Stomach (tissue), 9 donors: ENCODE measurements around the gene AZIN2. TPM values are rescaled to one million over a fixed set of nuclear protein-coding genes. Genes with fewer than 3 reads are reported as not detected.

Source experiments
- DNase-seq, 2 donors: peaks; one replicate each; pipeline versions ENCODE4 v3.0.0 to v3.0.0-alpha.2; 2013 to 2019
- H3K27ac ChIP-seq, 5 donors: fragments of 200-600 bp in 4 of 5; sonication (generic) in 4 of 5; one replicate each; pipeline ENCODE4 v1.5.1; 2013 to 2019; ENCODE audit warnings: mild to moderate bottlenecking in 1 of 5, moderate library complexity in 1 of 5
- H3K27me3 ChIP-seq, 3 donors: fragments of 200-600 bp; sonication (generic); one replicate each; pipeline ENCODE4 v1.5.1; 2017 to 2019; ENCODE audit warnings: mixed run types in 1 of 3
- H3K36me3 ChIP-seq, 4 donors: fragments of 200-600 bp; sonication (generic); 1 replicate in 3 of 4; 2 replicates in 1 of 4; pipeline ENCODE4 v1.5.1; 2016 to 2019
- H3K4me1 ChIP-seq, 4 donors: fragments of 200-600 bp; sonication (generic); one replicate each; pipeline ENCODE4 v1.5.1; 2016 to 2019
- H3K4me3 ChIP-seq, 4 donors: fragments of 200-600 bp; sonication (generic) in 3 of 4; one replicate each; pipeline ENCODE4 v1.5.1; 2016 to 2019; ENCODE audit warnings: mild to moderate bottlenecking in 1 of 4
- H3K9me3 ChIP-seq, 4 donors: fragments of 200-600 bp; sonication (generic); one replicate each; pipeline ENCODE4 v1.5.1; 2016 to 2019
- CTCF ChIP-seq, 7 experiments: fragments of 450-650 bp in 4 of 7; fragments of 200-600 bp in 3 of 7; sonication (generic) in 3 of 7; IDR thresholded peaks; one replicate each; pipeline ENCODE4 v1.5.1; 2016 to 2019; ENCODE audit warnings: antibody characterized with exemption in 7 of 7, control low read depth in 2 of 7, mild to moderate bottlenecking in 1 of 7
- EP300 ChIP-seq: sonication (generic); formaldehyde crosslinking; IDR thresholded peaks from one replicate; pipeline ENCODE4 v1.6.1; 2017; ENCODE audit warnings: antibody characterized with exemption
- POLR2A ChIP-seq, 4 donors: fragments of 450-650 bp; IDR thresholded peaks; one replicate each; pipeline ENCODE4 v1.6.1; 2016; ENCODE audit warnings: antibody characterized with exemption in 4 of 4, control low read depth in 2 of 4, mild to moderate bottlenecking in 1 of 4, moderate library complexity in 1 of 4
- POLR2AphosphoS5 ChIP-seq, 3 donors: sonication (generic); formaldehyde crosslinking; IDR thresholded peaks; one replicate each; pipeline ENCODE4 v1.6.1; 2016; ENCODE audit warnings: antibody characterized with exemption in 3 of 3
- WGBS, 5 donors: extraction: QIAGEN DNeasy Blood & Tissue Kit in 3 of 5; methylation state at CpG; one replicate each; pipeline versions ENCODE4 v1.1.5 to v1.1.7; 2013 to 2018; 5-methylcytosine and 5-hydroxymethylcytosine counted together
- intact Hi-C: fragments of 100-400 bp; cut with DNase I; formaldehyde crosslinking; loops from one replicate; pipeline ENCODE4 v1.15.1; 2023; ENCODE audit warnings: low total_unique reads
- polyA plus RNA-seq, 3 donors: library from polyadenylated mRNA; stranded (reverse); fragments of 200-250 nt; gene quantifications; one replicate each; pipeline ENCODE4 v1.2.3, GENCODE V29; 2013
- total RNA-seq, 5 donors: library from RNA; depleted of rRNA; stranded (reverse); fragments of >200 nt; gene quantifications; one replicate each; pipeline versions ENCODE4 v1.1.0 to v1.2.3, GENCODE V29; 2014 to 2016
- donor health status: healthy with polysubstance abuse.
- donor health status: Bipolar disorder and iron deficiency.
- donor health status: healthy.

The AZIN2 gene
- total and polyA plus RNA-seq, 8 donors = 0.61 to 39.7 (median 2.0) TPM; not detected in 1

DNA sequence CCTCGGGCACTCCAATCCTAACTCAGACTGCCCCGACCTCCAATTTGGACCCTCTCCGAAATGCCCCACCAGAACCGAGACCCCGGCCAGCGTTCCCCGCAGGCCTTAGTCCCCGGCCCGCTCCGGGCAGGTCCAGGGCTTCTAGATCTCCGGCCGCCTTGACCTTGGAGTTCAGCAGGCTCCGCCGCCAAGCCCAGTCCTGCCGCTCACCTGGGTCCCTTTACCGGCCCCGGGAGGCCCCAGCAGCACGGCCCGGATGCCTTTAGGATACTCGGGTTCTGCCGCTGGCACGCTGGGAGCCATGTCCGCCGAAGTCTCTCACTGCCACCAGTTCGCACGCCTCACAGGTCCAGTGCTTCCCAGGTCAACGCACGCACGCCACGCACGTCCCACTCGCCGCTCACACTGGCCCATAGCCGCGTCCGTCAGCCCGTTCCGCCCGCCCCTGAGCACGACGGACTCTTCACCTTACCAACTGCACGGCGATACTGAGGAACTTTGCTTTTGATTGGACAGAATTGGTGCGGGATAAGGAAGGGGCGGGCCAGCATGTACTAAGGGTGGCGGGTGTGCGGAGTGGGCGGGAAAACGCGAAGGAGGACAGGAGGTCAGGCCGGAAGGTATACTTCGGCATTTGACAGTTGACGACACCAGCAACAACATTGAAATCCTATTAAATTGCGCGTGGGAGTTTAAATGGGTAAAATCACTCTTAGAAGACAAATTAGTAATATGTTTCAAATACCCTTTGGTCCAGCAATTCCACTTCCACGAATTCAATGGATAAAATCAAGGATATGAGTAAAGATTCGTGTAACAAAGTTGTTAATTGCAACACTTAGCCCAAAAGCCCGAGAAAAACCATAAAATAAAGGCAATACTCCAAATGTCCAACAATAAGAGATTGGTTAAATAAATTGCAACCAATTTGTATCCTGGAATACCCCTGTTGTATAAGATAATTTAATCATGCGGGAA lies 44.1 kb upstream of the AZIN2 start, which contains the start of gene AK2:
Gene AK2, minus strand, starts transcription at position 358 of the 978 bp plus-strand sequence. Its CDS starts 55 bp downstream, at position 303.
- H3K27ac ChIP-seq = peak within 1 kb of the TSS; percentile 75 to 92 (median 91)
- peak within 1 kb of the TSS; percentile 79 to 92 (median 86) for H3K4me3 ChIP-seq
- H3K9me3 ChIP-seq = no peaks in the 10 kb centered on the region
- 5 to 6% (median 5%) methylated on average over 46 to 59 of the region's 59 CpGs for WGBS, 5 donors
- TF ChIP-seq POLR2A (IDR thresholded peaks at IDR 0.05) (peak in 2 of 4 donors; percentile 3 to 51), EP300 (no peak), CTCF (IDR thresholded peaks at IDR 0.05) (no peak), POLR2AphosphoS5 (IDR thresholded peaks at IDR 0.05) (peak; percentile 67 to 92 (median 90))
- intact Hi-C loops = no loop called here
- peaks cover 28 to 48% (median 40%) of the 10 kb centered on the region in 4 donors for H3K4me1 ChIP-seq
- H3K36me3 ChIP-seq = peaks cover 0 to 8% (median 0%) of the 10 kb centered on the region in 4 donors
- H3K27me3 ChIP-seq = no peaks in the 10 kb centered on the region
- DNase-seq = peak; percentile 97 to 99

GRCh38 chr1:33039840-33040239 lies 41.1 kb upstream of the AZIN2 start:
- WGBS, 5 donors = 73 to 79% (median 77%) methylated on average over 8 of the region's 8 CpGs
- H3K4me3 ChIP-seq = no peak overlapping the region
- intact Hi-C loops = no loop called here
- no peak overlapping the region for H3K27ac ChIP-seq
- no peak for DNase-seq
- H3K36me3 ChIP-seq = peaks cover 0 to 2% (median 0%) of the 10 kb centered on the region in 4 donors
- peaks cover 13 to 18% (median 14%) of the 10 kb centered on the region in 4 donors for H3K4me1 ChIP-seq
- no peaks in the 10 kb centered on the region for H3K9me3 ChIP-seq
- TF ChIP-seq CTCF (IDR thresholded peaks at IDR 0.05) (no peak), POLR2A (IDR thresholded peaks at IDR 0.05) (no peak), POLR2AphosphoS5 (IDR thresholded peaks at IDR 0.05) (no peak), EP300 (no peak)
- H3K27me3 ChIP-seq = no peaks in the 10 kb centered on the region

DNA sequence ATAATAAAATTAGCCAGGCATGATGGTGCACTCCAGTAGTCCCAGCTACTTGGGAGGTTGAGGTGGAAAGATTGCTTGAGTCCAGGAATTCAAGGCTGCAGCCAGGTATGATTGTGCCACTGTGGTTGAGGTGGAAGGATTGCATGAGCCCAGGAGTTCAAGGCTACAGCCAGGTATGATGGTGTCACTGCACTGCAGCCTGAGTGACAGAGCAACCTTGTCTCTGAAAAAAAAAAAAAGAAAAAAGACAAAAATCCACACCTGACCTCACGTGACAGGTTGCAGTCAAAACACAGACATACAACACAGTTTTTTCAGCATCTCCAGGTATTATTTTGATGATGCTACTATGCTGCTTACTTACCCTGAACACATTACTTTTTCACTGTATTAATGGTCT lies 39.9 kb upstream of the AZIN2 start:
- TF ChIP-seq CTCF (IDR thresholded peaks at IDR 0.05) (no peak), POLR2A (IDR thresholded peaks at IDR 0.05) (no peak), EP300 (no peak), POLR2AphosphoS5 (IDR thresholded peaks at IDR 0.05) (no peak)
- H3K9me3 ChIP-seq = no peaks in the 10 kb centered on the region
- no peak overlapping the region for H3K4me3 ChIP-seq
- H3K4me1 ChIP-seq = peaks cover 1 to 10% (median 3%) of the 10 kb centered on the region in 4 donors
- intact Hi-C loops = no loop called here
- WGBS, 5 donors = 89 to 97% (median 92%) methylated on average over 1 of the region's 1 CpG
- no peaks in the 10 kb centered on the region for H3K36me3 ChIP-seq
- no peak overlapping the region for H3K27ac ChIP-seq
- no peak for DNase-seq
- H3K27me3 ChIP-seq = no peaks in the 10 kb centered on the region

- no peak for TF ChIP-seq EP300
- intact Hi-C loops = no loop called here
- Histone ChIP-seq H3K4me1 (peaks cover 0 to 3% (median 0%) of the 10 kb centered on the region in 4 donors), H3K4me3 (no peak overlapping the region), H3K9me3 (no peaks in the 10 kb centered on the region), H3K27ac (no peak overlapping the region), H3K36me3 (no peaks in the 10 kb centered on the region), H3K27me3 (no peaks in the 10 kb centered on the region)
- 58 to 95% (median 94%) methylated on average over 1 of the region's 1 CpG for WGBS, 5 donors
- no peak for DNase-seq
Measured at GRCh38 chr1:33042831-33043230, 38.1 kb upstream of the AZIN2 start.
